Testis (tissue), 2 donors: ENCODE data around the gene AFAP1L2.

ENCODE experiments used
- POLR2A ChIP-seq: fragments of 450-650 bp; IDR thresholded peaks from one replicate; pipeline ENCODE4 v1.6.1; 2017; ENCODE audit warnings: antibody characterized with exemption, mild to moderate bottlenecking, moderate library complexity
- TF ChIP-seq, protein P1 (sequence below), 3 experiments: fragments of 450-650 bp in 2 of 3; fragments of 200-600 bp in 1 of 3; sonication (generic) in 1 of 3; IDR thresholded peaks; one replicate each; pipeline ENCODE4 v1.5.1; 2016 to 2019; ENCODE audit warnings: antibody characterized with exemption in 3 of 3, mild to moderate bottlenecking in 2 of 3, moderate library complexity in 1 of 3

DNA sequence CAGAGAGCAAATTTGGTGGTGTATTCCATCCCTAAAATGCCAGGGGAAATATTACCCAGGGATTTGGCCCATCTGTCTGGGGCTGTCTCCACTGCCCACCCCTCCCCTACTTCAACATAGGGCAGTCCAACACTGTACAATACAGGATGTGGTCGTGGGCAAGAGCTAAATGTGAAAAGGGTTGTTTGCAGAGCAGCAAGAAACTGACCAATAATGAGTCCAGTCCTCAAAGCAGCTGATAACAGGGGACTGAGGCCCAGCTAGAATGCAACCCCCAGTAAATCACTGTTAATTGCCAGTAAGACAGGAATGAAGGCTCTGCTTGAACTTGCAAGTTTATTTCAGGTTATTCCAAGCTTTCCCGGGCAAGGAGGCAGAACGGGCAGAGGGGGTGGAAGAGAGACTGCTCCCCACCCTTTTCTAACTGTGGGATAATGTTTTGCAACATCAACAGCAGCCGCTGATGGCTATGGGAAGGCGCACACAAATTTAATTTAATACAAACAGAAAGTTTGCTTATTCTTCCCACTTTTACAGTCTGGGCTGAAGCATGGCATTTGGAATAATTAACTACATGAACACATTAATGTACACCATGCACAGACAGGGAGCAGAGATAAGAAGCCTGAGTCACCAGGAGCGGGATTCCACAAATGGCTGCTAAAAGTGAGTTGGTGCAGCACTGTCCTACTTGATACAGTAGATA is 36.8 kb downstream of the AFAP1L2 start:
- TF ChIP-seq, protein P1, sequence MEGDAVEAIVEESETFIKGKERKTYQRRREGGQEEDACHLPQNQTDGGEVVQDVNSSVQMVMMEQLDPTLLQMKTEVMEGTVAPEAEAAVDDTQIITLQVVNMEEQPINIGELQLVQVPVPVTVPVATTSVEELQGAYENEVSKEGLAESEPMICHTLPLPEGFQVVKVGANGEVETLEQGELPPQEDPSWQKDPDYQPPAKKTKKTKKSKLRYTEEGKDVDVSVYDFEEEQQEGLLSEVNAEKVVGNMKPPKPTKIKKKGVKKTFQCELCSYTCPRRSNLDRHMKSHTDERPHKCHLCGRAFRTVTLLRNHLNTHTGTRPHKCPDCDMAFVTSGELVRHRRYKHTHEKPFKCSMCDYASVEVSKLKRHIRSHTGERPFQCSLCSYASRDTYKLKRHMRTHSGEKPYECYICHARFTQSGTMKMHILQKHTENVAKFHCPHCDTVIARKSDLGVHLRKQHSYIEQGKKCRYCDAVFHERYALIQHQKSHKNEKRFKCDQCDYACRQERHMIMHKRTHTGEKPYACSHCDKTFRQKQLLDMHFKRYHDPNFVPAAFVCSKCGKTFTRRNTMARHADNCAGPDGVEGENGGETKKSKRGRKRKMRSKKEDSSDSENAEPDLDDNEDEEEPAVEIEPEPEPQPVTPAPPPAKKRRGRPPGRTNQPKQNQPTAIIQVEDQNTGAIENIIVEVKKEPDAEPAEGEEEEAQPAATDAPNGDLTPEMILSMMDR (IDR thresholded peaks at IDR 0.05): no peak
- no peak for TF ChIP-seq POLR2A
